Gastroesophageal sphincter (tissue), 4 donors: ENCODE results near the gene CD4. TPM values are rescaled to one million over a fixed set of nuclear protein-coding genes. Genes with fewer than 3 reads are reported as not detected.
A peak's percentile ranks its signal among the peaks of the same experiment; 100 is the strongest.

ENCODE experiments used
- ATAC-seq: fragments of 150-250 bp; one replicate; pipeline ENCODE4 v1.9.1; 2016; ENCODE audit warnings: mild to moderate bottlenecking, moderate library complexity
- H3K27ac ChIP-seq, 4 donors: fragments of 200-600 bp; sonication (generic) in 3 of 4; 1 replicate in 3 of 4; 2 replicates in 1 of 4; pipeline ENCODE4 v1.5.1; 2016 to 2019
- H3K27me3 ChIP-seq: fragments of 200-600 bp; sonication (generic); one replicate; pipeline ENCODE4 v1.5.1; 2019
- H3K36me3 ChIP-seq, 2 donors: fragments of 200-600 bp; sonication (generic); one replicate each; pipeline ENCODE4 v1.5.1; 2019; ENCODE audit warnings: control low read depth in 1 of 2
- H3K4me1 ChIP-seq, 3 donors: fragments of 200-600 bp; sonication (generic); 1 replicate in 2 of 3; 2 replicates in 1 of 3; pipeline ENCODE4 v1.5.1; 2016 to 2019; ENCODE audit warnings: control low read depth in 2 of 3
- H3K4me3 ChIP-seq, 2 donors: fragments of 200-600 bp; sonication (generic); one replicate each; pipeline ENCODE4 v1.5.1; 2019; ENCODE audit warnings: mild to moderate bottlenecking in 1 of 2, moderate library complexity in 1 of 2
- H3K9me3 ChIP-seq, 3 donors: fragments of 200-600 bp; sonication (generic); one replicate each; pipeline ENCODE4 v1.5.1; 2017 to 2019; ENCODE audit warnings: control low read depth in 2 of 3
- CTCF ChIP-seq, 4 experiments: fragments of 200-600 bp in 2 of 4; fragments of 450-650 bp in 2 of 4; sonication (generic) in 1 of 4; IDR thresholded peaks; one replicate each; pipeline ENCODE4 v1.5.1; 2017 to 2019; ENCODE audit warnings: antibody characterized with exemption in 4 of 4, mild to moderate bottlenecking in 2 of 4, moderate library complexity in 2 of 4
- EP300 ChIP-seq: sonication (generic); formaldehyde crosslinking; IDR thresholded peaks from one replicate; pipeline ENCODE4 v1.6.1; 2017; ENCODE audit warnings: antibody characterized with exemption, mild to moderate bottlenecking
- POLR2A ChIP-seq, 2 donors: fragments of 450-650 bp; IDR thresholded peaks; one replicate each; pipeline ENCODE4 v1.6.1; 2017; ENCODE audit warnings: antibody characterized with exemption in 2 of 2, mild to moderate bottlenecking in 2 of 2, moderate library complexity in 1 of 2
- POLR2AphosphoS5 ChIP-seq: sonication (generic); formaldehyde crosslinking; IDR thresholded peaks from one replicate; pipeline ENCODE4 v1.6.1; 2017; ENCODE audit warnings: antibody characterized with exemption
- WGBS, 2 donors: methylation state at CpG; one replicate each; pipeline ENCODE4 v1.1.5; 2018; ENCODE audit warnings: low coverage in 1 of 2; 5-methylcytosine and 5-hydroxymethylcytosine counted together
- total RNA-seq, 4 donors: library from RNA; depleted of rRNA; stranded (reverse); fragments of >200 nt; gene quantifications; one replicate each; pipeline ENCODE4 v1.1.0, GENCODE V29; 2016

The CD4 gene
- total RNA-seq, 4 donors from 2014 or later, result 2.6 to 15.2 (median 9.1) TPM

- ATAC-seq, result peak; percentile 66
- WGBS, 2 donors, result 3 to 12% methylated on average over 16 of the region's 63 CpGs
- H3K4me1 ChIP-seq, result peaks cover 0 to 72% (median 40%) of the 10 kb centered on the region in 3 donors
- H3K9me3 ChIP-seq, result no peaks in the 10 kb centered on the region
- peak within 1 kb of the TSS; percentile 57 to 91 for H3K4me3 ChIP-seq
- TF ChIP-seq POLR2AphosphoS5 (peak; percentile 89), POLR2A (IDR thresholded peaks at IDR 0.05) (peak; percentile 92 to 94), EP300 (no peak), CTCF (IDR thresholded peaks at IDR 0.05) (no peak)
- H3K27me3 ChIP-seq, result no peaks in the 10 kb centered on the region
- peaks cover 0 to 17% of the 10 kb centered on the region in 2 donors for H3K36me3 ChIP-seq
- H3K27ac ChIP-seq, result peak within 1 kb of the TSS; percentile 89 to 99 (median 97)
Observed at GRCh38 chr12:6765634-6766581, 23.4 kb upstream of the CD4 start, which contains the start of gene PTMS. Gene PTMS (plus strand): TSS chr12:6766363. CDS start chr12:6766706, 343 bp downstream.

GRCh38 chr12:6766651-6767349 lies 22.5 kb upstream of the CD4 start:
- Histone ChIP-seq H3K27me3 (no peaks in the 10 kb centered on the region), H3K4me3 (peak overlapping the region; percentile 57 to 91), H3K36me3 (peaks cover 0 to 22% of the 10 kb centered on the region in 2 donors), H3K9me3 (no peaks in the 10 kb centered on the region), H3K4me1 (peaks cover 0 to 81% (median 47%) of the 10 kb centered on the region in 3 donors), H3K27ac (peak overlapping the region; percentile 89 to 99 (median 97))
- TF ChIP-seq CTCF (IDR thresholded peaks at IDR 0.05) (peak in 3 of 4 experiments; percentile 85 to 87 (median 87)), EP300 (no peak), POLR2A (IDR thresholded peaks at IDR 0.05) (peak; percentile 15 to 16), POLR2AphosphoS5 (peak; percentile 35)
- 0 to 1% methylated on average over 22 to 32 of the region's 88 CpGs for WGBS, 2 donors
- ATAC-seq, result peak; percentile 63

- H3K27me3 ChIP-seq, result no peaks in the 10 kb centered on the region
- ATAC-seq, result no peak
- no peak for TF ChIP-seq CTCF (IDR thresholded peaks at IDR 0.05)
- no peak for TF ChIP-seq POLR2A (IDR thresholded peaks at IDR 0.05)
- TF ChIP-seq EP300, result no peak
- TF ChIP-seq POLR2AphosphoS5, result no peak
- no peaks in the 10 kb centered on the region for H3K9me3 ChIP-seq
- H3K4me1 ChIP-seq, result peaks cover 0 to 88% (median 54%) of the 10 kb centered on the region in 3 donors
- H3K36me3 ChIP-seq, result peaks cover 0 to 22% of the 10 kb centered on the region in 2 donors
- peak overlapping the region; percentile 57 to 91 for H3K4me3 ChIP-seq
- H3K27ac ChIP-seq, result peak overlapping the region; percentile 89 to 99 (median 97)
- WGBS, 2 donors, result 1 to 8% methylated on average over 16 to 19 of the region's 44 CpGs
Observed at GRCh38 chr12:6767353-6768319, 21.7 kb upstream of the CD4 start.

GRCh38 chr12:6768437-6768914 lies 20.9 kb upstream of the CD4 start:
- no peak for TF ChIP-seq EP300
- no peak for TF ChIP-seq POLR2A (IDR thresholded peaks at IDR 0.05)
- TF ChIP-seq POLR2AphosphoS5, result no peak
- no peak for TF ChIP-seq CTCF (IDR thresholded peaks at IDR 0.05)
- H3K9me3 ChIP-seq, result no peaks in the 10 kb centered on the region
- 0 to 13% methylated on average over 1 to 5 of the region's 6 CpGs for WGBS, 2 donors
- peaks cover 0 to 22% of the 10 kb centered on the region in 2 donors for H3K36me3 ChIP-seq
- no peaks in the 10 kb centered on the region for H3K27me3 ChIP-seq
- ATAC-seq, result no peak
- peaks cover 0 to 88% (median 51%) of the 10 kb centered on the region in 3 donors for H3K4me1 ChIP-seq
- peak overlapping the region; percentile 57 to 91 for H3K4me3 ChIP-seq
- H3K27ac ChIP-seq, result peak overlapping the region in 3 of 4 donors; percentile 97 to 99 (median 97)
